HepG2 (cell line): ENCODE results near the gene WNT3A. TPM values are rescaled to one million over a fixed set of nuclear protein-coding genes. Genes with fewer than 3 reads are reported as not detected.

Experiments used
- DMTF1 ChIP-seq: sonication (generic); formaldehyde crosslinking; IDR thresholded peaks from 2 replicates; pipeline ENCODE4 v1.4.0; 2020; ENCODE audit warnings: mild to moderate bottlenecking, missing genetic modification reagents
- FIP1L1 ChIP-seq: fragments of 200-400 bp; formaldehyde crosslinking; IDR thresholded peaks from 2 replicates; pipeline ENCODE4 v1.6.1; 2018; ENCODE audit warnings: low read depth, mild to moderate bottlenecking, low read length, moderate library complexity, borderline replicate concordance; ENCODE audit not compliant: insufficient read depth
- ZHX2 ChIP-seq, 2 experiments: sonication (generic) in 1 of 2; formaldehyde crosslinking in 1 of 2; IDR thresholded peaks; 2 replicates each; pipeline versions ENCODE4 v1.6.1 to v1.9.0; 2014 to 2022; ENCODE audit warnings: antibody characterized with exemption in 1 of 2, borderline replicate concordance in 1 of 2, inconsistent platforms in 1 of 2, low read depth in 1 of 2, missing genetic modification reagents in 1 of 2
- ZNF205 ChIP-seq: IDR thresholded peaks from 2 replicates; pipeline ENCODE4 v1.6.1; 2018; ENCODE audit warnings: missing biosample characterization, missing genetic modification reagents
- ZNF292 ChIP-seq: sonication (generic); formaldehyde crosslinking; IDR thresholded peaks from 2 replicates; pipeline ENCODE4 v1.8.1; 2022; ENCODE audit warnings: mild to moderate bottlenecking, low read depth, missing genetic modification reagents, borderline replicate concordance
- polyA plus RNA-seq, 8 experiments: library from polyadenylated mRNA; depleted of rRNA in 3 of 8; stranded (reverse) in 7 of 8; unstranded in 1 of 8; fragments of >200 nt; fragmentation: Illumina TruSeq in 4 of 8; extraction: Trizol in 4 of 8; gene quantifications; 2 replicates each; pipeline versions ENCODE4 v1.2.1 to v1.2.3, GENCODE V29; 2011 to 2016; ENCODE audit warnings: low read depth in 4 of 8, missing spikeins in 1 of 8, mixed read lengths in 1 of 8; ENCODE audit not compliant: insufficient read depth in 1 of 8
- total RNA-seq, 5 experiments: library from RNA; depleted of rRNA; stranded (reverse); fragments of >200 nt; fragmentation: Illumina TruSeq; extraction: Trizol; gene quantifications; 2 replicates each; pipeline ENCODE4 v1.2.3, GENCODE V29; 2016; ENCODE audit warnings: low read depth in 1 of 5

Gene WNT3A
- total and polyA plus RNA-seq, 2 of the 13 experiments (the other 11 are each of a cell fraction or from before 2014, with no cell fraction given): not detected

GRCh38 chr1:228032041-228032440 lies 25.2 kb downstream of the WNT3A start (continued):
- TF ChIP-seq ZHX2 (IDR thresholded peaks at IDR 0.05; ENCODE audit: low read depth) (no peak), ZHX2 (CRISPR knock-in tag; IDR thresholded peaks at IDR 0.05; ENCODE audit: borderline replicate concordance) (no peak), FIP1L1 (no peak), ZNF292 (CRISPR knock-in tag) (no peak), DMTF1 (CRISPR knock-in tag) (no peak), ZNF205 (CRISPR knock-in tag) (no peak)
- TF ChIP-seq, all 625 proteins: peak for 0
